Mucosa of rectum (tissue), 2 donors: Measurements from ENCODE around the gene MSI2.

Experiments
- H3K27ac ChIP-seq, 2 donors: one replicate each; pipeline ENCODE4 v1.7.0; 2013; ENCODE audit warnings: inconsistent platforms in 2 of 2, low read depth in 2 of 2, low read length in 2 of 2
- H3K27me3 ChIP-seq, 2 donors: one replicate each; pipeline ENCODE4 v1.7.0; 2013; ENCODE audit warnings: low read length in 2 of 2; ENCODE audit not compliant: control insufficient read depth in 2 of 2, insufficient read depth in 2 of 2
- H3K36me3 ChIP-seq, 2 donors: one replicate each; pipeline ENCODE4 v1.7.0; 2013; ENCODE audit warnings: low read length in 2 of 2; ENCODE audit not compliant: control insufficient read depth in 2 of 2, insufficient read depth in 2 of 2
- H3K4me1 ChIP-seq, 2 donors: one replicate each; pipeline ENCODE4 v1.7.0; 2013; ENCODE audit warnings: low read length in 2 of 2, mild to moderate bottlenecking in 1 of 2; ENCODE audit not compliant: control insufficient read depth in 2 of 2, insufficient read depth in 2 of 2
- H3K4me3 ChIP-seq, 2 donors: one replicate each; pipeline ENCODE4 v1.7.0; 2013; ENCODE audit warnings: low read length in 2 of 2
- H3K9ac ChIP-seq, 2 donors: one replicate each; pipeline ENCODE4 v1.7.0; 2013; ENCODE audit warnings: low read length in 2 of 2, low read depth in 1 of 2, mild to moderate bottlenecking in 1 of 2
- H3K9me3 ChIP-seq, 2 donors: one replicate each; pipeline ENCODE4 v1.7.0; 2013; ENCODE audit warnings: low read length in 2 of 2; ENCODE audit not compliant: control insufficient read depth in 2 of 2
- donor health status: healthy.
- donor health status: Normal muscosa, but diverticular disease.

Gene MSI2

GRCh38 chr17:57457188-57457587 lies 200.9 kb downstream of the MSI2 start:
- no peak overlapping the region for H3K4me3 ChIP-seq
- H3K27ac ChIP-seq: no peak overlapping the region
- no peak overlapping the region for H3K9ac ChIP-seq
- H3K9me3 ChIP-seq: no peaks in the 10 kb centered on the region
- H3K36me3 ChIP-seq: no peaks in the 10 kb centered on the region
- no peaks in the 10 kb centered on the region for H3K27me3 ChIP-seq
- H3K4me1 ChIP-seq: peaks cover 2 to 6% of the 10 kb centered on the region in 2 donors

- no peak overlapping the region for H3K9ac ChIP-seq
- H3K4me1 ChIP-seq: peaks cover 2 to 6% of the 10 kb centered on the region in 2 donors
- no peaks in the 10 kb centered on the region for H3K36me3 ChIP-seq
- no peaks in the 10 kb centered on the region for H3K27me3 ChIP-seq
- H3K4me3 ChIP-seq: no peak overlapping the region
- H3K9me3 ChIP-seq: no peaks in the 10 kb centered on the region
- H3K27ac ChIP-seq: no peak overlapping the region
Observed at GRCh38 chr17:57458718-57459285, 202.5 kb downstream of the MSI2 start.

GRCh38 chr17:57459286-57459915 lies 203.1 kb downstream of the MSI2 start:
- no peaks in the 10 kb centered on the region for H3K9me3 ChIP-seq
- no peaks in the 10 kb centered on the region for H3K36me3 ChIP-seq
- H3K9ac ChIP-seq: no peak overlapping the region
- H3K27ac ChIP-seq: no peak overlapping the region
- peaks cover 2 to 6% of the 10 kb centered on the region in 2 donors for H3K4me1 ChIP-seq
- H3K27me3 ChIP-seq: no peaks in the 10 kb centered on the region
- H3K4me3 ChIP-seq: no peak overlapping the region

- Histone ChIP-seq H3K4me3 (no peak overlapping the region), H3K9ac (no peak overlapping the region), H3K4me1 (no peaks in the 10 kb centered on the region), H3K27me3 (no peaks in the 10 kb centered on the region), H3K27ac (no peak overlapping the region), H3K9me3 (no peaks in the 10 kb centered on the region), H3K36me3 (no peaks in the 10 kb centered on the region)
Observed at GRCh38 chr17:57461082-57461481, 204.8 kb downstream of the MSI2 start.

GRCh38 chr17:57462007-57462579 lies 205.8 kb downstream of the MSI2 start:
- no peaks in the 10 kb centered on the region for H3K4me1 ChIP-seq

GRCh38 chr17:57463103-57463885 lies 207.0 kb downstream of the MSI2 start:
- Histone ChIP-seq H3K27me3 (no peaks in the 10 kb centered on the region), H3K36me3 (no peaks in the 10 kb centered on the region), H3K9me3 (no peaks in the 10 kb centered on the region), H3K9ac (no peak overlapping the region), H3K27ac (no peak overlapping the region), H3K4me3 (no peak overlapping the region), H3K4me1 (no peaks in the 10 kb centered on the region)

More at GRCh38 chr17:57462007-57462579, 205.8 kb downstream of the MSI2 start:
- no peak overlapping the region for H3K9ac ChIP-seq
- no peak overlapping the region for H3K27ac ChIP-seq
- H3K4me3 ChIP-seq: no peak overlapping the region
- H3K36me3 ChIP-seq: no peaks in the 10 kb centered on the region
- H3K27me3 ChIP-seq: no peaks in the 10 kb centered on the region
- no peaks in the 10 kb centered on the region for H3K9me3 ChIP-seq

GRCh38 chr17:57464191-57464864 lies 208.0 kb downstream of the MSI2 start:
- Histone ChIP-seq H3K27me3 (no peaks in the 10 kb centered on the region), H3K4me3 (no peak overlapping the region), H3K4me1 (no peaks in the 10 kb centered on the region), H3K36me3 (no peaks in the 10 kb centered on the region), H3K27ac (no peak overlapping the region), H3K9ac (no peak overlapping the region), H3K9me3 (no peaks in the 10 kb centered on the region)

GRCh38 chr17:57465610-57466009 lies 209.3 kb downstream of the MSI2 start:
- H3K4me3 ChIP-seq: no peak overlapping the region
- H3K9me3 ChIP-seq: no peaks in the 10 kb centered on the region
- no peaks in the 10 kb centered on the region for H3K36me3 ChIP-seq
- H3K27ac ChIP-seq: no peak overlapping the region
- H3K4me1 ChIP-seq: no peaks in the 10 kb centered on the region
- H3K9ac ChIP-seq: no peak overlapping the region
- no peaks in the 10 kb centered on the region for H3K27me3 ChIP-seq

GRCh38 chr17:57466017-57466471 lies 209.7 kb downstream of the MSI2 start:
- Histone ChIP-seq H3K9ac (no peak overlapping the region), H3K27me3 (no peaks in the 10 kb centered on the region), H3K4me3 (no peak overlapping the region), H3K36me3 (no peaks in the 10 kb centered on the region), H3K9me3 (no peaks in the 10 kb centered on the region), H3K27ac (no peak overlapping the region), H3K4me1 (no peaks in the 10 kb centered on the region)
